HG02588 (cell line): ENCODE data around the gene NAV2.

Source experiments
- ATAC-seq: cut with Tn5 transposase; IDR thresholded peaks from one replicate; pipeline ENCODE4 v1.9.1; 2021; ENCODE audit warnings: mild to moderate bottlenecking, moderate library complexity; ENCODE audit not compliant: unreplicated experiment

The NAV2 gene

DNA sequence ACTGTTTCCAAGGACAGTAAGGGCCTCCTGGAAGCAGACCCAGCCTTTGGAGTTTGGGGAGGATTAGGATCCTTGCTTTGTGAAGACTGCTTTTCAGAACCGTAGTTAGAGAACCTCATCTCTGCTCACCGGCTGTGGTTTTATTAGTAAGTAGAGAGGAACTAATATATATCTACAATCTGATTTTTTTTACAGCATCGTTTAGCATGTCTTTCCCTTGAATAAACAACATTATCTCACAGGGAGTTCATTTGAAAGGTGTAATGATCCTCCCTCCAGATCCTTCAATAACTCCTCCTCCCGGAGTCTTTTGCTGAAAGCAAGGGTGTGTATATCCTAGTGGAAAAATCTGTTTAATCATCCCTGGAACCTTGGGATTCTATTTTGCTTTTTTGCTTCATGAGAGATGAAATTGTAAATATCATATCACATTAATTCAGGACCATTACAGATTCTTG lies 314.9 kb downstream of the NAV2 start:
- ATAC-seq: no peak

DNA sequence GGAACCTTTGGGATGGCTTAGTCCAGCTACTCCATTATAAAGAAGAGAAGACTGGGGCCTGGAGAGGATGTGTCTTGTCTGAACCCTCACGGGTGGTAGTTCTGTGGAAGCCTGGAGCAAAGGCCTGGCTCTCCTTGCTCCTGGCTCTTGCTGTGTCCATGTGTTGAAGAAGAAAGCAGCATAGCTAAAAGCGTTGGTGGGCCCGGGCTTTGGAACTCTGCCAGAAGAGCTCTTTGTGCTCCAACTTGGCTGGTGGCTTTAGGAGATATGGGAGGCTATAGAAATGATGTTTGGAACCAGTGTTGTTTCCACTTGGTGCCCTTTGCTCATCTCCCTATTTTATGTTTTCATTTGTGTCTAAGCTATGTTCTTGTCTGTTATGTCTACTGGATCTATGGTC lies 316.6 kb downstream of the NAV2 start:
- no peak for ATAC-seq

DNA sequence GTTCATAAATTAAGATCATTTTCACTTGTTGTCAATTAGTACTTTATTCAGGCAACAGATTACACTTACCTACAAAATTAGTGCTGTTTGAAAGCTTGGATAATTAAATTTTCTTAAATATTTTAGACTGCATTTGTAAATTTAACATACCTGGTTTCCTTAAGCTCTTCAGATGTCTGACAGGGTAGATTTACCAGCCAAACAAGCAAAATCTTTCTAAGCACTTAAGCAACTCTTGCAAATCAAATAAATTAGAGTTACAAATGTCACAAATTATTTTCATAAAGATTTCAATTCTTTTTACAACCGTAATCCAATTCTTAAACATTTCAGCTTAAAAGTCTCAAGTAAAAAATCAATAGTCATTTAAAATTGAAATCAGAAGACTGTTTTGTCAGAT lies 317.8 kb downstream of the NAV2 start:
- ATAC-seq: no peak

DNA sequence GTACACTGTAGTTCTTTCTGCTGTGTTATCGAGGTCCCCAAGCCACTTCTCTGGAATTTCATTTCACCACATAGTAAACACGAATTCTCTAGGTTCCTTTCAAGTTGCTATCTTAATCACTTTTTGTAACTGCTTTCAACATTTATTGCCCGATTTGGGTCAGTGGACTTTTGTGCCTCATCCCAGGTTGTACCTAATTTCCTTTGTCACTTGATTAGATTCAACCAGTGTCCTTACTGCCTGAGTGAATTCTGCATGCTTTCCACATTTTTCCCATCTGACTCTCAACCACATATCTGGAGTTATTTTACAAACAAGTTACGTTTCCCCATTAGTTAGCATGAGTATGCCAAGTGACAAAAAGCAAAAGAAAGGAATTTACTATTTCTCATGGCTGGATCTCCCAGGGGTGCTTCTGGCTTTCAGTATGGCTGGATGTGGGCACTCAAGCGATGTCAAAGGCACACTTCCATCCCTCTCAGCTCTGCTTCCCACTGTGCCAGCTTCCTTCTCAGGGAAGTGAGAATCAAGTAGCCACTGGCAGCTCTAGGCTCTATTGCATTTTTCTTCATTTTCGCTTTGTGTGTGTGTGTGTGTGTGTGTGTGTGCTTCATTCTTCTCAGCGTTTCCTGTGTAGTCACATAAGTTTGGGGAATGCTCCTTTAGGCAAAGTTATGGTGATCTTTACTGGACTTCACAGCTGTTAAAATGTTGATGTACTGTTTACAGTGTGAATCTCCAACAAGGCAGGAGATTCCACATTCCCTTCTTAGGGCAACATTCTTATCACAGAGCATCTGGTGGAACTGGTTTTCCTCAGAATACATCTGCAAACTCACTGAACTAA lies 318.7 kb downstream of the NAV2 start:
- no peak for ATAC-seq

DNA sequence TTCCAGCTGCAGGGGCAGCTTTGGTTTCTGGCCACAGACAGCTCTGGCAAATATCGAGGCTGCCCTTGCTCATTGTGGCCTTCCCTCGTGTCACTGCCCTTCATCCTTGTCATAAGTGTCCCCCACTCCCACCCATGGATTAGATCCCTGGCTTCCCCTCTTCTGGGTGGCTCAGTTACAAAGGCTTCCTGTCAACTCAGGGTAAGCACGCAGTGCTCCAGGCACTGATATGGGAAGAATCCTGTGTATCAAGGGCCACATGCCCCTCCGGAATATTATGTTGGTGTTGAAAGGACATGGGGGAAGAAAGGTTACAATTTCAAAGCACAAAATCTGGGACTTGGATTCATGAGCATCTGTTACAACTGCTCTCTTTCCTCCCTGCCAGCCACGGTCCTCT lies 319.5 kb downstream of the NAV2 start:
- no peak for ATAC-seq

DNA sequence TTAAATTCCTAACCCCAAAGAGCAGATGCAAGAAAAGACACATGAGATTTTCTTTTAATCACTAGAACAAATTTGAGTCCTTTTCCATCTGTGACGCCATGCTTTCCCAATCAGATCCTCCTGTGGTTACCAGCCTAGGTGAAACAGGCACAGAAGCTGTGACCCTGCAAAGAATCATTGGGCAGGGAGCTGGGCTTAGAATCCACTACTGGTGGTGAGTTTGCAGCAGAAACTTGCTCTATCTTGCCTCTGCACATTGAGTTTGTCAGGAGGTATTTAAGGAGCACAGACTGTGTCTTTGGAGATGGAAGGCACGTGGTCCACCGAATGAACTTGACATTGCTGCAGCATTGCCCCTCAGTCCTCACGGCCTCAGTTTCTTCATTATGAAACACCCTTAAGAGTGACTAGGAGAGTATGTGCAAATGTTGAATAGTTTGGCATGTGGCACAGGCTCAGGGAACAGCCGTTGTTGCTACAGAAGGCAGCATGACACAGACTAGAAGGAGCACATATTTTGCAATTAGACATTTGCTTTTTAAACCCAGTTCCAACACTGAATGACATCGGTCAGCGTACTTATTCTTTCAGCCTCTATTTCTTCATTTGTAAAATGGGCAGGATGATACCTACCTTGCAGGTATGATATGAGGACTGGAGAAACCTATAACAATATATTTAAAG lies 320.1 kb downstream of the NAV2 start:
- ATAC-seq: no peak

DNA sequence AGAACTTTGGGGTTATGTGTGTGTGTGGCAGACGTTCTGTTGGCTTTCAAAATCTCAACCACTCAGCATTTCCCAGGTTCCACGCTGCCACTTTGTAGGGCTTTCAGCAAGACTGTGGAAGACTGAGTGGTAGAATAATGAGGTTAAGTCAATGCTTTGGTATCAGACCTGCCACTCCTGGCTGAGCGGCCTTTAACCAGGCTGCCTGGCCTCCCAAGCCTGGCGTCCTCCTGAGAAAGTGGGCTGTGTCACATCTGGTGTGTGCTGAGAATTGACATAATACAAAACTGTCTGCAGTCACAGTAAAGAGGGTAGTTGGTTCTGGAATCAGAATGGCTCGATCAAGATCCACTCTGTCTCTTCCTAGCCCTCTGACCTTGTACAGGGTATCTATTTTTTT lies 321.2 kb downstream of the NAV2 start:
- no peak for ATAC-seq

DNA sequence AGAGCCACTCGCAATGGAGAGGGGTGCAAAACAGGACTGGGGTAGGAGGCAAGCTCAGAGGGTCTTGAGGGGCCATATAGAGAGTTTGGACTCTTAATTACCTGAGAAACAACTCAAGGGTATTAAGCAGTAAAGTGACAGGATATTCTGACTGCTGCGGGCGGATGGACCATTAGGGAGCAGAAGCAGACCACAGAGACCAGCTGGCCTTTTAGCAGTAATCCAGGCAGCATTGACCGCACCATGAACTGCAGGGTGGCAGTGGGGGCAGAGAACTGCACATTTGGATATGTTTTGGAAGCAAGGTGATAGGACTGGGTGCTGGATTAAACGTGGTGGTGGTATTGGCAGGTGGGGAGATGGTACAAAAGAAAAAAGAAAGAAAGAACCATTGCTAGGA lies 322.3 kb downstream of the NAV2 start:
- ATAC-seq: no peak

DNA sequence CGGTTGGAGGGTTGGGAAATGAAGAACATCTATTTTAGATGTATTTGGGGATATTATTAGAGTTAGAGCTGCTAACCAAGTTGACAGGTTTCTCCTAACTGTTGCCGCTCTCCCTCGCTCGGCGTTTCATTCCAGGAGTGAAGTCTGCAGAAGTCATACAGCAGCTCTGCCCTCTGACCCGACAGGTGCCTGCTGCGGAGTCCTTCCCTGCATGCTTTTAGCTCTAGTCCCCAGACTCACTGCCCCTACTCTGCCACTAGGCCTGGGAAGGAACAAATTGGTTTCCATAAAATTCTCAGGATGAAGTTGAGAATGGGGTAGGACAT lies 322.7 kb downstream of the NAV2 start:
- ATAC-seq: no peak

DNA sequence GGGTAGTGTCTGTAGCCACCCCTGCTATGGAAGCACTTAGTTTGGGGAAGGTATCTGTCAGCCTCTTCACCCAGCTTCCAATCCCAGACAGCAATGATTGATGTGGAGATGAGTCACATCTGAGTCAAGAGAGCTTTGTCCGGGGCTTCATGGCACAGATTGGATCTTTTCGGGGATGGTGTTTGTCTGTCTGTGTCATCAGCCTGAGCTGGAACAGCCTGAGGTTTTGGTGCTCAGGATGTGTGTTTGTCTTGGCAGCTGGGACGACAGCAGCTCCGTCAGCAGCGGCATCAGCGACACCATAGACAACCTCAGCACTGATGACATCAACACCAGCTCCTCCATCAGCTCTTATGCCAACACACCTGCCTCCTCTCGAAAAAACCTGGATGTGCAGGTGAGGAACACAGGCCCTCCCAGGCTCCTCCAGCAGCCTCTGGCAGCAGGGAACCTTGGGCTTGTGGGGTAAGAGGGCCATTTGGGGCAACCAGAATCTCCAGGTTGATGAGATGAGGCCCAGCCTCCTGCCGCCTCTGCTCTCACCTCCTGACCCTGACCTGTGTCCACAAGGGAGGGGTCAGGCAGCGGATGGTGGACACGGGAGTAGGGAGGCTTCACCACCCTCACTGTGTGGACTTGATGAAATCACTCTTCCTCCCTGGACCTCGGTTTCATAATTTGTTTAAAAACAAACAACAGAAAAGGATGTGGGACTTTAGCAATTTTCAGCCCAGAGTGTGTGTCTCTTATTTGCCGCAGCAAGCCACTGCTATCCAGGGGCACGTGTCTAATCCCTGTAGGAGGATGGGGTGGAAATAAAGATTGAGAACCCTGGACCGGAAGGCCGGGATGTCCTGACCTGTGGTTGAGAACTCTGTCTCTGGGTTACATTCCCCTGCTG lies 323.3 kb downstream of the NAV2 start:
- no peak for ATAC-seq

DNA sequence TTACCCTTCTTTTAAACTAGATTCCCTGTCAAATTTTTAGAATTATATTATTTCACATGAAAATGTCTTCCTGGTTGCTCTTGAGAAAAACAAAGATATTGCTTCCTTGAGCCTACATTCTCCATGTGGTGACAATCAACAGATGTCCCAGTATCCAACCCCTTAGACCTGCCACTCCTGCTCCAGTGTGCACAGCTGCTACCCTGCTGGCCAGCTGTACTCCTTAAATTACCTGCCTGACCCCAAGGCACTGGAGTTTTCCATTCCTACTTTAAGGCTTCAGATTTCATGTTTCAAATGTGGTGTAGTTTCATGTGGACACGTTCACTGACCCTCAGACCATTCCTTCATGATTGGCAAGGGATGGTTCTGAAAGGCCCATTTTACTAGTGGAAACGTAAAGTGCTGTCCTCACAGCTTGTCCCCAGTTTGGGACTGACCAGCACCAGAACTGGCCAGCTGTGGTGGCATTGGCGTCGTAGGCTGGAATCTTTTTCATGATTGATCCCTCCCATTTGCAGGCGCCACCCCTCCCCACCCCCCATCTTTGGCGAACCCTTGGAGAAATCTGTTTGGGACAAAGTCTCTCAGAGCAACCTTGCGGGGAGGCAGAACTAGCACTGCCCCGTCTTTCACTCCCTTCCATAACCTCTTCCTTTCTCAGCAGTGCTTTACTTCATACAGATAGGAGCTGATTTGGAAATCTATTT lies 324.1 kb downstream of the NAV2 start:
- ATAC-seq: no peak

DNA sequence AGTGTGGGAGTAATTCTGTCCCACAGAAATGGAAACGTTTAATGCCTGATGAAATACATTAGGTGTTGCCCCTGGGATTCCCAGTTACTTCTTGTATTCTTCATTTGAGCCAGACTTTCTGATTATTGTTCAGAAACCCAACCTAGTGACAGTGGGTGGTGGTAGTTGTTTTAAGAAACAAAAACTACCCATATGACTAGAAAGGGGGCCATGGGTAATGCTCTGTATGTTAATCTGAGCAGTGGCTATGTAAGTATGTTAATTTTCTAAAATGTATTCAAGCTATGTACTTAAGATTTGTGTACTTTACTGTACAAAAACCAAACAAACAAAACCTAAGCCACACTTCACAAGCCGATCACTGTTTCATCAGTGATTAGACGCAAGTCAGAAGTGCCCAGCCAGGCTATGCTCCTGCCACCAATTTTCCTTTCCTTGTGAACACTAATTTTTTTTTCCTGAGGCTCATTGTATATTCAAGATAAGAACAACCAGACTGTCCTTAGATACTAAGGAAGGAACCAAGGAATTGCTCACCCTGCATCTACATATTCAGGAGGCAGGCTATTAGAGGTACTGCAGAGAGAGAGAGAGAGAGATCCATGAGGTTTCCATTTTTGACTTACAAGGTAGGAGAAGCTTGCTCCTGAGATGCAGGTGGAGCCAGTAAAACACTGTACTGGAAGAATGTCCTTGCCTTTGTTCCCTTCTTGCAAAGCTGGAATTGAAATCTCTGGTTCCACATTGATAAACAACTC lies 324.9 kb downstream of the NAV2 start:
- ATAC-seq: no peak

DNA sequence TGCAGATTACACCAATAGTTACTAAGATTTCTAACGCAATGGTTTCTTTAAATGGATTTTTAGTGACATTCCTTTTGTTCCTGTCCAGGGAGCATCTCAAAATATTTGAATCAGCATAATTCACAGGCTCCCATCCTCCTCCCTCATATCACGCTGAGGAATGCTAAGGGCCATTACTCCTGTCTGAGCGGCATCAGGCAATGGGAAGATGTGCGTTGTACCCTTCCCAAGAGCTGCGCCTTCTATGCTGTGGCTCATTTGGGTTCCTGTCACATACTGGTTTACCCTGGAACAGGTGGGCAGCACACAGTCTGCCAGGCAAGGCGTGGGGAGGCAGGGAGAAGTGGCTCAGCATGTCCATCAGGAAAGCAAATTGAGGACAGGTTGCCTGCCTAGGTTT lies 325.8 kb downstream of the NAV2 start:
- ATAC-seq: no peak

DNA sequence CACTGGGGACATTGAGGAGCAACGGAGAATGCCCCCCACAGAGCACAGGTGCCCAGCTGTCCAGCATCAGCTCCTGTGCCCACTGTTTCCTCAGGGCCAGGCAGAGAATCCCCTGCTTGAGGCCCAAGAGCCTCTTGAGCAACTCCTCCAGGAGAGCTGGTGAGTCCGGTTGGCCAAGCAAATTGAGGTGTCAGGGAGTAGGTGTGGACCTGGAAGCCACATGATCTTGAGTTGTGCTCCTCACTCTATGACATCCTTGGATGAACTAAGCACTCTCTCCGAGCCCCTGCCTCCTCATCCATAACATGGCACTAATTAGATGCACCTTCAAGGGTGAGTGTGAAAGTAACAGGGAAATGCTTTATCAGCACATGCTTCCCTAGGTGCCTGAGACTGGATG lies 326.3 kb downstream of the NAV2 start:
- ATAC-seq: no peak

DNA sequence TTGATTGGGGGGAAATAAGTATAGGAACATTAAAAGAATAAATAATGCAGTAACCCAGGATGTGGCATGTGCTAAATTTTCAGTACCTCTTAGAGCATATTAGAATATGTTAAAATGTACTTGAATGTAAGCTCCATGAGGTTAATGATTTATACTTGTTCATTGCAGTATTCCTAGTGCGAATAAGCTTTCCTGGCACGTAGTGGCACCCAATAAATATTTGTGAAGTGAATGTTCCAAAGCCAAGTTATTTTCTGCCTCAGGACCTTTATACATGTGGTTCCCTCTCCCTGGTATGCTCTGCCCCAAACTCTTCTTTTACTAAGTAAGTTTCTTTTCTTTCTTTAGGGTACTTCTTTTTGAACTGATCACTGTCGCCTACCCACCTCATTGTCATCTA lies 328.9 kb downstream of the NAV2 start:
- ATAC-seq: no peak

DNA sequence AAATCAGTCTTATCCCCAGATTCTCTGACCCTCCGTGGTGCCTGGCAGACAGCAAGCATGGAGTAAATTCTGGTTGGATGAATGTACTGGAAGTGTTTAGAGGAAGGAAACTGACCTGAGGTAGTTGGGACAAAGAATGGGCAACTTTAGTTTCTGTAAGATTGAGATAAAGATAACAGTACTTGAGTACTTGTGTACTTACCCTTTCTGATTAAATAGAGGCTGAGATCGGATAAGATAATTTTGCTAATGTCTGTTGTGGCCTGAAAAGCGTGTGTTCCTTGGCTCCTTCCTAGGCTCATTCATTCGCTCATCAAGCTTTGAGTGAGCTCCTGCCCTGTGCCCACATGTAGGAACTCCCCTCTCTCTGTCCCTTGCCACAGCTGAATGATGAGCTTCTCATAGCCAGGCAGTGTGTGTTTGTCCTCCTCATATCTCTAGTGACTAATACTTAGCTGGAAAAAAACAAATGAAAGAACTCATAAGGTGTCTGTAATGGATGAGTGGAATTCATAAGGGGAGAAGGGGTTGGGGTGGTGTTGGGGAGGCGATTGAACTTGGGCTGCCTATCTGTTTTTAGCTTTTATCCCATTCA lies 329.5 kb downstream of the NAV2 start:
- no peak for ATAC-seq

DNA sequence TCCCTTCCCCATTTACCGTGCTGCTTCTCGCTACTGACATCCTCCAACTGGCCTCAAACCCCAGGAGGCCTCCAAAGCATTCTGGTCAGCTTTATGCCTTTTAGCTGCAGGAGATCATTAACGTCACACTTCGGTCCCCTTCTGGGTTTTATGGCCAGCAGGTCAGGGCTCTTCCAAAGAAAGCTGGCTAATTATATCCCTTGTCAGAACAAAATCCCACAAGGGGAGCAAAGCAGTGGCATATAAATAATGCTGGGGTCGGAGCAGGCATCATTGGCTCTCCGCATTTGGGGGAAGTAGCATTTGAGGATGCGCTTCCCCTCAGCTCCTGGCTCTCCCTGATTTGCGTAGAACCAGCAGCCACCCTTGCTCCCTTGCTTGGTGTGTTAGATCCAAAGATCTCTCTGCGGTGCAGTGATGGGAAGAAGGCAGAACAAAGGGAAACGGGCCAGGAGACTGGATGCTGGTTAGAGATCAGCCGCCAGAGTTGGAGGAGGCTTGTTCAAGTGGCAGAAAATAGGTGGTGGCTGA lies 330.2 kb downstream of the NAV2 start:
- no peak for ATAC-seq

DNA sequence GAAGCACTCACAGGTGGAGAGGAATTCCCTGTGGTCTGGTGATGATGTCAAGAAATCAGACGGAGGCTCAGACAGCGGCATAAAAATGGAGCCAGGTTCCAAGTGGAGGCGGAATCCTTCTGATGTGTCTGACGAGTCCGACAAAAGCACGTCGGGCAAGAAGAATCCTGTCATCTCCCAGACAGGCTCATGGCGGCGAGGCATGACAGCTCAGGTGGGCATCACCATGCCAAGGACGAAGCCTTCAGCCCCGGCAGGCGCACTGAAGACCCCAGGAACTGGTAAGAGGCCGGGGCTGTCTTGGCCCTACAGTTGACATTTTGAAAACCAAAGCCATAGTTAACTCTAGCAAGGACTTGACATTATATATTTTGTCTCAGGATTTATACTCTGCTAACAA lies 331.4 kb downstream of the NAV2 start:
- no peak for ATAC-seq

DNA sequence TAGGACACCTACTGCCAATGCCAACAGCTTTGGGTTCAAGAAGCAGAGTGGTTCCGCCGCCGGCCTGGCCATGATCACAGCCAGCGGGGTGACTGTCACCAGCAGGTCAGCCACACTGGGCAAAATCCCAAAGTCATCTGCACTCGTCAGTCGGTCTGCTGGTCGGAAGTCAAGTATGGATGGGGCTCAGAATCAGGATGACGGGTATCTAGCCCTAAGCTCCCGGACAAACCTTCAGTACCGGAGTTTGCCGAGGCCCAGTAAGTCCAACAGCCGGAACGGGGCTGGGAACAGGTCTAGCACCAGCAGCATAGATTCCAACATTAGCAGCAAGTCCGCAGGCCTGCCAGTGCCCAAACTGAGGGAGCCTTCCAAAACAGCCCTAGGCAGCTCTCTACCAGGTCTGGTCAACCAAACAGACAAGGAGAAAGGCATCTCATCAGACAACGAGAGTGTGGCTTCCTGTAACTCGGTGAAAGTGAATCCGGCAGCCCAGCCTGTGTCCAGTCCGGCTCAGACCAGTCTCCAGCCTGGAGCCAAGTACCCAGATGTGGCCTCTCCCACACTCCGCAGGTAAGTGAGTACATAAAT lies 332.6 kb downstream of the NAV2 start:
- ATAC-seq: no peak
